ENCODE results near the gene BICRAL. TPM values are rescaled to one million over a fixed set of nuclear protein-coding genes. Genes with fewer than 3 reads are reported as not detected.
"Not testable (repeated sequence)": the region's sequence is repeated elsewhere in the genome, so short reads cannot be mapped to it uniquely, and the experiment has no call there.

BICRAL gene
- total RNA-seq, 1 donor = 9.4 TPM

DNA sequence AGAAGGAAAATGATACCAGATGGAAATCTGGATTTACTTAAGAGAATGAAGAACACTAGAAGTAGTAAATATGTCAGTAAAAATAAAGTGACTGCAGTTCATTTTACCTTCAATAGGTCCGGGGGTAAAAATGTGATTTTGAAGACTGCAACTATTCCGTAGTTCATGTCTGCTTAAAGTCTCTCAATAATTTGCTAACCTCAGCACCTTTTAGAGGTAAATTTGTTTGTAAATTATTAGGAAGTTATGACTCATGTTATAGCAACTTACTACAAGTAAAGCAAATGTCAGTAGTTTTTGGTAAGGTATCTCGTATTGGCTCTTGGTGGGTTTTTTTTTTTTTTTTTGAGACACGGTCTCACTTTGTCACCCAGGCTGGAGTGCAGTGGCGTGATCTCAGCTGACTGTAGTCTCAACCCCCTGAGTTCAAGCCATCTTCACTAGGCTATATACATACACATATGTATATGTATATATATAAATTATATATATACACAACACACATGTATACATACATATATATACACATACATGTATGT lies 32.1 kb downstream of the BICRAL start:
- Histone ChIP-seq H3K79me2 (ENCODE audit: insufficient read depth, low read length) (no peaks in the 10 kb centered on the region), H3K27me3 (ENCODE audit: insufficient read depth, low read length) (no peaks in the 10 kb centered on the region), H3K4me1 (ENCODE audit: insufficient read depth, low read length) (no peaks in the 10 kb centered on the region), H3K36me3 (ENCODE audit: insufficient read depth, low read length) (no peaks in the 10 kb centered on the region), H3K4me3 (ENCODE audit: insufficient read depth, low read length) (no peak overlapping the region), H3K27ac (ENCODE audit: low read depth, low read length) (no peak overlapping the region), H4K20me1 (ENCODE audit: insufficient read depth, low read length) (no peaks in the 10 kb centered on the region), H2AFZ (ENCODE audit: low read length) (no peak overlapping the region), H3K4me2 (ENCODE audit: insufficient read depth, low read length) (no peak overlapping the region), H3K9me3 (ENCODE audit: low read depth, low read length) (no peaks in the 10 kb centered on the region)
- TF ChIP-seq, protein P1, sequence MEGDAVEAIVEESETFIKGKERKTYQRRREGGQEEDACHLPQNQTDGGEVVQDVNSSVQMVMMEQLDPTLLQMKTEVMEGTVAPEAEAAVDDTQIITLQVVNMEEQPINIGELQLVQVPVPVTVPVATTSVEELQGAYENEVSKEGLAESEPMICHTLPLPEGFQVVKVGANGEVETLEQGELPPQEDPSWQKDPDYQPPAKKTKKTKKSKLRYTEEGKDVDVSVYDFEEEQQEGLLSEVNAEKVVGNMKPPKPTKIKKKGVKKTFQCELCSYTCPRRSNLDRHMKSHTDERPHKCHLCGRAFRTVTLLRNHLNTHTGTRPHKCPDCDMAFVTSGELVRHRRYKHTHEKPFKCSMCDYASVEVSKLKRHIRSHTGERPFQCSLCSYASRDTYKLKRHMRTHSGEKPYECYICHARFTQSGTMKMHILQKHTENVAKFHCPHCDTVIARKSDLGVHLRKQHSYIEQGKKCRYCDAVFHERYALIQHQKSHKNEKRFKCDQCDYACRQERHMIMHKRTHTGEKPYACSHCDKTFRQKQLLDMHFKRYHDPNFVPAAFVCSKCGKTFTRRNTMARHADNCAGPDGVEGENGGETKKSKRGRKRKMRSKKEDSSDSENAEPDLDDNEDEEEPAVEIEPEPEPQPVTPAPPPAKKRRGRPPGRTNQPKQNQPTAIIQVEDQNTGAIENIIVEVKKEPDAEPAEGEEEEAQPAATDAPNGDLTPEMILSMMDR (IDR thresholded peaks at IDR 0.05; ENCODE audit: extremely low read depth, low read depth, low read length) = no peak
- DNase-seq (ENCODE audit: insufficient read length, low spot score, missing footprints) = no peak

DNA sequence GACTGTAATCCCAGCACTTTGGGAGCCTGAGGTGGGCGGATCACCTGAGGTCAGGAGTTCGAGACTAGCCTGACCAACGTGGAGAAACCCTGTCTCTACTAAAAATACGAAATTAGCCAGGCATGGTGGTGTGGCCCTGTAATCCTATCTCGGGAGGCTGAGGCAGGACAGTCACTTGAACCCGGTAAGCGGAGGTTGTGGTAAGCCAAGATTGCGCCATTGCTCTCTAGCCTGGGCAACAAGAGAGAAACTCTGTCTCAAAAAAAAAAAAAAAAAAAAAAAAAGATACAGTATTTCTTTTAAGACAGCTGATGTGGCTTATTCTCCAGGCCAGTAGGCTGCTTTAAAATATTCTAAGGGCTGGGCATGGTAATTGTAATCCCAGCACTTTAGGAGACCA lies 33.9 kb downstream of the BICRAL start:
- not testable (repeated sequence) for H3K4me1 ChIP-seq (ENCODE audit: insufficient read depth, low read length); DNase-seq (ENCODE audit: insufficient read length, low spot score, missing footprints); H3K4me3 ChIP-seq (ENCODE audit: insufficient read depth, low read length); H3K27me3 ChIP-seq (ENCODE audit: insufficient read depth, low read length); H3K79me2 ChIP-seq (ENCODE audit: insufficient read depth, low read length); H2AFZ ChIP-seq (ENCODE audit: low read length); H3K36me3 ChIP-seq (ENCODE audit: insufficient read depth, low read length); H3K9me3 ChIP-seq (ENCODE audit: low read depth, low read length); H4K20me1 ChIP-seq (ENCODE audit: insufficient read depth, low read length); H3K4me2 ChIP-seq (ENCODE audit: insufficient read depth, low read length); H3K27ac ChIP-seq (ENCODE audit: low read depth, low read length)

DNA sequence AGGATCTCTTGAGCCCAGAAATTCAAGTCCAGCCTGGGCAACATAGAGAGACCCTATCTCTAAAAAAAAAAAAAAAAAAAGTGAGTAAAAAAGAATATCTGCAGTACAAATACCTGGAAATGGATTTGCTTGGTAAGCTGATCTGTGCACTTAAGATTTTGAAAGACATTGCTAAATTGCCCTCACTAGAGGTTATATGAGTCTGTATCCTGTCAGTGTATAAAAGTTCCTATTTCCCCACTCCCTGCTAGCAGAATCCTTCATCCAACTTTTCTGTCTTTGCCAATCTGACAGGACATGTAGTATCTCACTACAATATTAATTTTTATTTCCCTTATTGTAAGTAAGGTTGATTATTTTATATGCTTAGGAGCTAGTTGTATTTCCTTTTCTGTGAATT lies 36.1 kb downstream of the BICRAL start:
- no peaks in the 10 kb centered on the region for H4K20me1 ChIP-seq (ENCODE audit: insufficient read depth, low read length)
- no peak overlapping the region for H3K27ac ChIP-seq (ENCODE audit: low read depth, low read length)
- H3K36me3 ChIP-seq (ENCODE audit: insufficient read depth, low read length) = peaks cover 3% of the 10 kb centered on the region
- H3K4me2 ChIP-seq (ENCODE audit: insufficient read depth, low read length) = no peak overlapping the region
- no peaks in the 10 kb centered on the region for H3K79me2 ChIP-seq (ENCODE audit: insufficient read depth, low read length)
- H3K4me1 ChIP-seq (ENCODE audit: insufficient read depth, low read length) = peaks cover 11% of the 10 kb centered on the region
- no peaks in the 10 kb centered on the region for H3K9me3 ChIP-seq (ENCODE audit: low read depth, low read length)
- no peak for DNase-seq (ENCODE audit: insufficient read length, low spot score, missing footprints)
- H2AFZ ChIP-seq (ENCODE audit: low read length) = no peak overlapping the region
- no peak overlapping the region for H3K4me3 ChIP-seq (ENCODE audit: insufficient read depth, low read length)
- no peaks in the 10 kb centered on the region for H3K27me3 ChIP-seq (ENCODE audit: insufficient read depth, low read length)
- TF ChIP-seq, protein P1 (IDR thresholded peaks at IDR 0.05; ENCODE audit: extremely low read depth, low read depth, low read length) = no peak

DNA sequence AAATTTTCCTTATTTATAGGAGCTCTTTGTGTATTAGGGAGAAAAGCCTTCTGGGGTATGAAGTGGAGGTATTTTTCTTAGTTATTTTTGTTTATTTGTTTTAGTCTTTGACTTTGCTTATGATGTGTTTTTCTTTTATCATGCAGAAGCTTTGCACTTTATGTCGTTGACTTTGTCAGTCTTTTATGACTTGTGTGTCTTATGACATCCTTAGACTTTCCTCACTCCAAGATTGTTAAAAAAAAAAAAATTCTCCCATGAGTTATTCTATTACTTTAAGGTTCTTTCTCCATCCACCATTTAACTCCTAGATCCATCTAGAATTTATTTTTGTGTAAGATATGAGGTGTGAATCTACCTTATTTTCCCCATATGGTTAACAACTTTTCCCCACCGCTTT lies 36.6 kb downstream of the BICRAL start:
- no peak for DNase-seq (ENCODE audit: insufficient read length, low spot score, missing footprints)
- Histone ChIP-seq H3K4me3 (ENCODE audit: insufficient read depth, low read length) (no peak overlapping the region), H3K4me1 (ENCODE audit: insufficient read depth, low read length) (peaks cover 11% of the 10 kb centered on the region), H3K4me2 (ENCODE audit: insufficient read depth, low read length) (no peak overlapping the region), H3K27ac (ENCODE audit: low read depth, low read length) (no peak overlapping the region), H3K36me3 (ENCODE audit: insufficient read depth, low read length) (peaks cover 8% of the 10 kb centered on the region), H2AFZ (ENCODE audit: low read length) (no peak overlapping the region), H4K20me1 (ENCODE audit: insufficient read depth, low read length) (no peaks in the 10 kb centered on the region), H3K27me3 (ENCODE audit: insufficient read depth, low read length) (no peaks in the 10 kb centered on the region), H3K79me2 (ENCODE audit: insufficient read depth, low read length) (no peaks in the 10 kb centered on the region), H3K9me3 (ENCODE audit: low read depth, low read length) (no peaks in the 10 kb centered on the region)
- TF ChIP-seq, protein P1 (IDR thresholded peaks at IDR 0.05; ENCODE audit: extremely low read depth, low read depth, low read length) = no peak
